Activated CD4-positive, alpha-beta T cell treated with anti-CD3 and anti-CD28 coated beads, Interleukin-2, Interleukin-4, amounts not matched to agents 100 ng/mL and 50 ng/mL, durations not matched to agents 16 hours and 8 hours (primary cell): ENCODE results near the gene SOX10.
"Not testable (repeated sequence)": the region's sequence is repeated elsewhere in the genome, so short reads cannot be mapped to it uniquely, and the experiment has no call there.

Source experiments
- DNase-seq: peaks from one replicate; pipeline ENCODE4 v3.0.0-alpha.2; 2020; ENCODE audit warnings: low spot score

Gene SOX10

GRCh38 chr22:37959231-37959825 lies 25.0 kb downstream of the SOX10 start:
- no peak for DNase-seq

GRCh38 chr22:37957232-37957631 lies 27.1 kb downstream of the SOX10 start:
- no peak for DNase-seq

GRCh38 chr22:37955825-37956397 lies 28.4 kb downstream of the SOX10 start:
- DNase-seq: not testable (repeated sequence)

GRCh38 chr22:37954686-37955085 lies 29.7 kb downstream of the SOX10 start:
- no peak for DNase-seq

GRCh38 chr22:37953437-37954179 lies 30.7 kb downstream of the SOX10 start, which contains the start of the genes C22orf23 and POLR2F:
TSS of gene C22orf23 (minus strand) at chr22:37953601. CDS start at chr22:37953149, 452 bp downstream.
TSS of gene POLR2F (plus strand) at chr22:37953699. CDS start at chr22:37953788, 89 bp downstream.
- peak; percentile 97 for DNase-seq

GRCh38 chr22:37953062-37953436 lies 31.3 kb downstream of the SOX10 start:
- DNase-seq: no peak

- not testable (repeated sequence) for DNase-seq
Observed at GRCh38 chr22:37952629-37953028, 31.7 kb downstream of the SOX10 start.

GRCh38 chr22:37951305-37951704 lies 33.0 kb downstream of the SOX10 start:
- DNase-seq: no peak

GRCh38 chr22:37947142-37947795 lies 37.1 kb downstream of the SOX10 start:
- DNase-seq: not testable (repeated sequence)

- not testable (repeated sequence) for DNase-seq
Observed at GRCh38 chr22:37944423-37944822, 39.9 kb downstream of the SOX10 start.

- no peak for DNase-seq
Observed at GRCh38 chr22:37943825-37944198, 40.5 kb downstream of the SOX10 start.

GRCh38 chr22:37943136-37943824 lies 41.1 kb downstream of the SOX10 start:
- DNase-seq: no peak

GRCh38 chr22:37942133-37942532 lies 42.2 kb downstream of the SOX10 start:
- no peak for DNase-seq

GRCh38 chr22:37940698-37941376 lies 43.5 kb downstream of the SOX10 start:
- DNase-seq: no peak

- DNase-seq: peak; percentile 87
Observed at GRCh38 chr22:37933711-37934376, 50.5 kb downstream of the SOX10 start.

- DNase-seq: no peak
Observed at GRCh38 chr22:37932821-37933578, 51.4 kb downstream of the SOX10 start.

- DNase-seq: no peak
Observed at GRCh38 chr22:37932401-37932800, 52.0 kb downstream of the SOX10 start.

- no peak for DNase-seq
Observed at GRCh38 chr22:37931893-37932389, 52.4 kb downstream of the SOX10 start.

GRCh38 chr22:37930952-37931440 lies 53.4 kb downstream of the SOX10 start:
- no peak for DNase-seq
